HAP-1 (cell line): ENCODE results near the gene SV2C.
A peak's percentile ranks its signal among the peaks of the same experiment; 100 is the strongest.

Source experiments
- DNase-seq, 2 experiments: peaks; one replicate each; pipeline ENCODE4 v3.0.0-alpha.2; 2016 to 2020; ENCODE audit warnings: low spot score in 2 of 2
- H3K27me3 ChIP-seq: fragments of 250-450 bp; sonication (Bioruptor Pico); 2 replicates; pipeline ENCODE4 v1.5.1; 2020; ENCODE audit warnings: low read depth, mild to moderate bottlenecking, moderate library complexity
- H3K36me3 ChIP-seq: fragments of 250-450 bp; sonication (Bioruptor Pico); replicated peaks from 2 replicates; pipeline ENCODE4 v1.5.1; 2020; ENCODE audit warnings: mild to moderate bottlenecking
- H3K4me1 ChIP-seq: fragments of 250-450 bp; sonication (Bioruptor Pico); 2 replicates; pipeline ENCODE4 v1.5.1; 2020; ENCODE audit warnings: mild to moderate bottlenecking
- H3K4me3 ChIP-seq: fragments of 250-450 bp; sonication (Bioruptor Pico); 2 replicates; pipeline ENCODE4 v1.5.1; 2020; ENCODE audit warnings: mild to moderate bottlenecking, moderate library complexity
- H3K9me3 ChIP-seq: fragments of 250-450 bp; sonication (Bioruptor Pico); 2 replicates; pipeline ENCODE4 v1.5.1; 2020; ENCODE audit warnings: mild to moderate bottlenecking, moderate library complexity
- in situ Hi-C: fragments of 300-500 bp; cut with MboI; formaldehyde crosslinking; loops from 3 replicates; pipeline ENCODE4 v1.14.3; 2020; ENCODE audit warnings: low sequenced_read_pairs, inconsistent platforms, mixed read lengths

The SV2C gene

DNA sequence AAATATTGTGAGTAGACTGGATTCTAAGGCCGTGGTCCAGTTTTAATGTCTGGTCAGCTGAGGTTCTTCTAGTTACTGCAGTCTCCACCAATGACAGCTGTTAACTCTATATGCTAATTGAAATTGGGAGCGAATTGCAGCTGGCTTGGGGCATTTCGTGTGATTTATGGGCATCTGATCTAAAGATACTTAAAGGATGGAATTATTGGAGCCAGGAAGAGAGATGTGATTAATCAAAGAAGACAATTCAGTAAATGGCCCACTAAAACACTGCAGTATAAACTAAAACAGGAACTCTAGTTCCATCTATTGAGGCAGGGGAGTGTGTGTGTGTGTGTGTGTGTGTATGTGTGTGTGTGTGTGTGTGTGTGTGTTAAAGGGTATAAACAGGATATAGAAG lies 162.4 kb downstream of the SV2C start:
- Histone ChIP-seq H3K27me3 (no peaks in the 10 kb centered on the region), H3K4me1 (no peaks in the 10 kb centered on the region), H3K4me3 (no peak overlapping the region), H3K36me3 (no peaks in the 10 kb centered on the region), H3K9me3 (no peaks in the 10 kb centered on the region)
- in situ Hi-C loops: no loop called here
- no peak for DNase-seq

- H3K27me3 ChIP-seq: peaks cover under 1% of the 10 kb centered on the region; the same call in 1 of the 2 replicates
- no peak overlapping the region for H3K4me3 ChIP-seq
- no peak for DNase-seq
- in situ Hi-C loops: no loop called here
- no peaks in the 10 kb centered on the region for H3K36me3 ChIP-seq
- no peaks in the 10 kb centered on the region for H3K9me3 ChIP-seq
- no peaks in the 10 kb centered on the region for H3K4me1 ChIP-seq
Measured at GRCh38 chr5:76249621-76250020, 166.4 kb downstream of the SV2C start.

GRCh38 chr5:76250463-76250862 lies 167.3 kb downstream of the SV2C start:
- Histone ChIP-seq H3K27me3 (peaks cover 3% of the 10 kb centered on the region; the same call in 1 of the 2 replicates), H3K36me3 (no peaks in the 10 kb centered on the region), H3K4me1 (no peaks in the 10 kb centered on the region), H3K4me3 (no peak overlapping the region), H3K9me3 (no peaks in the 10 kb centered on the region)
- in situ Hi-C loops: no loop called here
- no peak for DNase-seq

GRCh38 chr5:76251656-76252055 lies 168.5 kb downstream of the SV2C start:
- H3K9me3 ChIP-seq: no peaks in the 10 kb centered on the region
- H3K27me3 ChIP-seq: peaks cover 3% of the 10 kb centered on the region; the same call in 1 of the 2 replicates
- H3K4me3 ChIP-seq: no peak overlapping the region
- H3K4me1 ChIP-seq: no peaks in the 10 kb centered on the region
- DNase-seq: no peak
- no peaks in the 10 kb centered on the region for H3K36me3 ChIP-seq
- in situ Hi-C loops: no loop called here

GRCh38 chr5:76252437-76252836 lies 169.3 kb downstream of the SV2C start:
- no peaks in the 10 kb centered on the region for H3K36me3 ChIP-seq
- no peak for DNase-seq
- in situ Hi-C loops: no loop called here
- H3K9me3 ChIP-seq: no peaks in the 10 kb centered on the region
- H3K4me3 ChIP-seq: no peak overlapping the region
- H3K27me3 ChIP-seq: peaks cover 3% of the 10 kb centered on the region; the same call in 1 of the 2 replicates
- no peaks in the 10 kb centered on the region for H3K4me1 ChIP-seq

DNA sequence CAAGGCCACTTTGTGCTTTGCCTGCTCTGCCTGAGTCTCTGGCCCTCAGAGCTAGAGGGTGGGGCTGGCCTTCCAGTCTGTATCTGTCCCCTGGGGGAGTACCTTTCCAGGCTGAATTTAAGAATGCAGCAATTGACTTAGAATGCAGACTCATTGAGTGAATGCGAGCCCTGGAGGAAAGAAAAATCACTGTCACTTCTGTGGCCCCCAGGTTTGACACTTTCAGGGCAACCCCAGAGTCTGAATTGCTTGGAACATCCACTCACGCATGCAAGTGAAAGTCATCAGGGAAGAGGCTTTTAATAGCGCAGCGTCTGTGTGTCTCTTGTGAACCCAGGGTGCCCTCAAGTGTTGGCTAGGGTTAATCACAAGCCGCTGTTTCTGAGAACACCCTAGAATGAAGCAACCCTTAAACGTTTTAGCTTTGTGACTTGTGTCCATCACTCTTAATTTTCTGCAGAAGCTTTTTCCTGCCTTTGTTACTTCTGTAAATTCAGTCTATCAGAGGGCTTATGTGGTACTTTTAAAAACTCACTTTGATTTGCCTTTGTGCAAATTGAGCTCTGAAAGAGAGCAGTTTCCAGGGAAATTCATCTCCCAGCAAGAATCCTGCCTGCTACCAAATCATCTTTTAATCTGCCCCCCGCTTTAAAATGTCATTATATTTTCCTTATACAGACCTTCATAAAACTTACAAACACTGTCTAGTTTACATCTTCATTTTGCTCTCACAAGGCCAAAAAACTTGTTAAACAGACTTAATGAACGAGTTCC lies 173.1 kb downstream of the SV2C start:
- Histone ChIP-seq H3K27me3 (peaks cover 8% of the 10 kb centered on the region), H3K4me1 (no peaks in the 10 kb centered on the region), H3K9me3 (no peaks in the 10 kb centered on the region), H3K4me3 (no peak overlapping the region), H3K36me3 (no peaks in the 10 kb centered on the region)
- in situ Hi-C loops: no loop called here
- peak; percentile 54 to 64 for DNase-seq

DNA sequence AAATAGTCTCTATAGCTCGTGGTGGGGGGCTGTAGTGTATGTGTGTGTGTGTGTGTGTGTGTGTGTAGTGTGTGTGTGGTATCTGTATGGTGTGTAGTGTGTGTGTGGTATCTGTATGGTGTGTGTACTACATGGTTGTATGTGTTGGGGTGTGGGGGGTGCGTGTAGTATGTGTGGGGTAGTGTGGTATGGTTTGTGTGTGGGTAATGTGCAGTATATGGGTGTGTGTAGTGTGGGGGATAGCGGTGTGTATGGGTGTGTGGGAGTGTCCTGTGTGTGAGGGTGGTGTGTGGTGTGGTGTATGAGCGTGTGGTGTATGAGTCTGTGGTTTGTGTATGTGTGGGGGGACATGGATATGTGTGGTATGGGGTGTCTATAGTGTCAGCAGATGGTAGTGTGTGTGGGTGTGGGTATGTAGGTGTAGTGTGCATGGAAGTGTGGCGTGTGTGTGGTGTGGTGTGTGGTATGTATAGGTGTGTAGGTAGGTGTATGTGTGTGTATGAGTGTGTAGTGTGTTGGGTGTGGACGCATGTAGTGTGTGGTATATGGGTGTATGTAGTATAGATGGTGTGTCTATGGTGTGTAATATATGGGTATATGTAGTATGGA lies 174.1 kb downstream of the SV2C start:
- in situ Hi-C loops: no loop called here
- H3K4me1 ChIP-seq: no peaks in the 10 kb centered on the region

DNA sequence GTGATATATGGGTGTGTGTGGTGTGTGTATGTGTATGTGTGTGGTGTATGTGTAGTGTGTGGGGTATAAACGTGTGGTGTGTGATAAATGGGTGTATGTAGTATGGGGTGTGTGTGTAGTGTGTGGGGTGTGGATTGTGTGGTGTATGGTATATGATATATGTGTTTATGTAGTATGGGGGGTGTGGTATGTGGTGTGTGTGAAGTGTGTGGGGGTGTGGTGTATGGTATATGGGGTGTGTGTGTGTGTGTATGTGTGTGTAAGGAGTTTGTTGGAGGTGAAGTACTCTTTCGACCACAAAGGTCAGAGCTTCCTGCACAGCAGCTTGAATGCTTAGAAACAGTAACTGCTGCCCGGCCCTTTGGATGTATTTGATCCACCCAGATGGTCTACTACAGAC lies 174.7 kb downstream of the SV2C start:
- Histone ChIP-seq H3K4me1 (no peaks in the 10 kb centered on the region), H3K36me3 (no peaks in the 10 kb centered on the region), H3K4me3 (no peak overlapping the region), H3K27me3 (peaks cover 14% of the 10 kb centered on the region), H3K9me3 (no peaks in the 10 kb centered on the region)
- DNase-seq: no peak
- in situ Hi-C loops: no loop called here

More for the DNA sequence above, 174.1 kb downstream of the SV2C start:
- no peak overlapping the region for H3K4me3 ChIP-seq
- no peaks in the 10 kb centered on the region for H3K36me3 ChIP-seq
- DNase-seq: no peak
- no peaks in the 10 kb centered on the region for H3K9me3 ChIP-seq
- peaks cover 11% of the 10 kb centered on the region for H3K27me3 ChIP-seq

GRCh38 chr5:76264681-76265080 lies 181.5 kb downstream of the SV2C start:
- no peaks in the 10 kb centered on the region for H3K4me1 ChIP-seq
- DNase-seq: no peak
- H3K36me3 ChIP-seq: no peaks in the 10 kb centered on the region
- H3K9me3 ChIP-seq: no peaks in the 10 kb centered on the region
- H3K4me3 ChIP-seq: no peak overlapping the region
- H3K27me3 ChIP-seq: peaks cover 10% of the 10 kb centered on the region
- in situ Hi-C loops: no loop called here

GRCh38 chr5:76269259-76269931 lies 186.2 kb downstream of the SV2C start:
- Histone ChIP-seq H3K36me3 (no peaks in the 10 kb centered on the region), H3K4me1 (no peaks in the 10 kb centered on the region), H3K27me3 (peaks cover 4% of the 10 kb centered on the region), H3K9me3 (no peaks in the 10 kb centered on the region), H3K4me3 (no peak overlapping the region)
- no peak for DNase-seq
- in situ Hi-C loops: no loop called here

DNA sequence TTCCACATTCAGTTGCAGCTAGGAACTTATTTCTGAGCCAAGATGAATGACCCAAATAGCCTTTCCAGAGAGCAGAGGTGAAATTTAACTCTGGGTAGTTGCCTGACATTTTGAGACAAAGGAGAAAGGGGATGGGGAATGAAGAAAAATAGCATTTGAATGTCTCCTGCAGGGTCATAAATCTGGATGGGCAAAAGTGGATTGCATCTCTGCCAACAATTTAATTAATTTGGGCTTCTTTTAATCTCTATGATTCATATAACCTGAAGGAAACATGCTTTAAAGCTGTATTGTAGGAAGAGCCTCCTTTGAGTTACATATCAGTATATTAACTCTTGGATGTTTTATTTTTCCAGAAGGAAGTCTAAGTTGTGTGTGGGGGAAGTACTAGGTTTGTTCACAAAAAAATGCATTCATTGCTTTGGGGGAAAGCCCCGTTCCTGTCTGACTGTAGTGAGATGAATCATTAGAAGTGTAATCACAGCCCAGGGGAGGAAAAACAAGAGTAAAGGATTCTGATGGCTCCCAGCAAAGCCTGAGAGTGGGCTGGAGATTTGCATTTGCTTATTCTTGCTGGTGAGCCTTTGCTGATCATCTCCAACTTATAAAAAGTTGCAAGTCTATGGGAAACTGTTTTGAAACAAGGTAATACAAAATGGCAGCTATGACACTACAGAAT lies 186.9 kb downstream of the SV2C start:
- Histone ChIP-seq H3K27me3 (peaks cover 4% of the 10 kb centered on the region), H3K4me3 (no peak overlapping the region), H3K36me3 (no peaks in the 10 kb centered on the region), H3K4me1 (no peaks in the 10 kb centered on the region), H3K9me3 (no peaks in the 10 kb centered on the region)
- in situ Hi-C loops: no loop called here
- DNase-seq: no peak

DNA sequence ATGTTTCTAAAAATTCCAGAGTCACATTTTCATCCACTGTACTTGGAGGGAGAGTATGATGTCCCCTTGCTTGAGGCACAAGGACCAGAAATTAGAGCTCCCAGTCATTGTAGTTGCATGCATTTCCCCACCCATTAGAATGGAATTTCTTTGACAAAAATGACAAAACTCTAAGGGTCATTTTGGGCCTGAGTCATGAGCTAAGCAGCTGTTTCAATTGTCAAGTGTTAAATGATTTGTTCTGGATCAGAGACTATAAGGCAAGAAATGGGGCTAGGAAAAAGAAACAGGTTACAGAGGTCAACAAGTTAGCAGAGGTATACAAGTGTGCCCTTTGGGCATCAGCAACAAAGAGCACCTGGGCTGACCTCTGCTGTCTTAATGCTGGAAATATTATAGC lies 188.7 kb downstream of the SV2C start:
- Histone ChIP-seq H3K27me3 (peaks cover 4% of the 10 kb centered on the region), H3K36me3 (no peaks in the 10 kb centered on the region), H3K9me3 (no peaks in the 10 kb centered on the region), H3K4me1 (no peaks in the 10 kb centered on the region), H3K4me3 (no peak overlapping the region)
- DNase-seq: peak in 1 of 2 experiments; percentile 17
- in situ Hi-C loops: no loop called here

DNA sequence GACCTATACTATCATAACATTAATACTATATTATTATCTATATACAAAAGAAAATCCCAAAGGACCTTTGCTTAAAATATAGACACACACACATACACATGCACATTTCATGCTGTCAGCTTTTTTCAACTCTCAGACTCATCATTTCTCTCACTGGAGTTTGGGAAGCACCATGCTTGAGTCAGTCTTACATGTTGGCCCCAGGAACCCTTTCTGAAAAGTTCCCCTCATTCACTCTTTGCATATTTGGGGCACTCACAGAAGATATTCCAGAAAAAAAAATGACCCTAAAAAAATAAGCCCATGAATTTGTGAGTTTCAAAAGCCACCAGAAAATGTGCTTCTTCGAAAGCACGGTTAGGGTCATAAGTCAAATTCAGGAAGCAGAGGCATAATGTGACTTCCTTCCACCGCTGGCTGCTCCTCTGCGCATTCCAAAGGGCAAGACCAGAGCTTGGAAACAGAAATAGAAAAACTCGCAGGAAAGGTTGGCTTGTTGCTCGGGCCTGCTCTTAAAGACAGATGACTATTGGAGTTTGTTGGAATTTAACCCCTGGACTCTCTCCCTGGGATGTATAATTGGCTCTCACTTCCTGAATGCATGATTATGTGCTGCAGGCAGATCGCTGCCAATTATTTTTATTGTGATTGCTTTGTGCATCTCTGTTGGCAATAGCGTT lies 190.2 kb downstream of the SV2C start:
- Histone ChIP-seq H3K27me3 (peaks cover 4% of the 10 kb centered on the region), H3K9me3 (no peaks in the 10 kb centered on the region), H3K4me1 (no peaks in the 10 kb centered on the region), H3K36me3 (no peaks in the 10 kb centered on the region), H3K4me3 (no peak overlapping the region)
- in situ Hi-C loops: no loop called here
- no peak for DNase-seq
